Stomach (tissue), 4 donors: ENCODE results near the gene LPA.

Experiments
- POLR2A ChIP-seq, 4 donors: fragments of 450-650 bp; IDR thresholded peaks; one replicate each; pipeline ENCODE4 v1.6.1; 2016; ENCODE audit warnings: antibody characterized with exemption in 4 of 4, control low read depth in 2 of 4, mild to moderate bottlenecking in 1 of 4, moderate library complexity in 1 of 4
- TF ChIP-seq, protein P1 (sequence below), 7 experiments: fragments of 450-650 bp in 4 of 7; fragments of 200-600 bp in 3 of 7; sonication (generic) in 3 of 7; IDR thresholded peaks; one replicate each; pipeline ENCODE4 v1.5.1; 2016 to 2019; ENCODE audit warnings: antibody characterized with exemption in 7 of 7, control low read depth in 2 of 7, mild to moderate bottlenecking in 1 of 7

DNA sequence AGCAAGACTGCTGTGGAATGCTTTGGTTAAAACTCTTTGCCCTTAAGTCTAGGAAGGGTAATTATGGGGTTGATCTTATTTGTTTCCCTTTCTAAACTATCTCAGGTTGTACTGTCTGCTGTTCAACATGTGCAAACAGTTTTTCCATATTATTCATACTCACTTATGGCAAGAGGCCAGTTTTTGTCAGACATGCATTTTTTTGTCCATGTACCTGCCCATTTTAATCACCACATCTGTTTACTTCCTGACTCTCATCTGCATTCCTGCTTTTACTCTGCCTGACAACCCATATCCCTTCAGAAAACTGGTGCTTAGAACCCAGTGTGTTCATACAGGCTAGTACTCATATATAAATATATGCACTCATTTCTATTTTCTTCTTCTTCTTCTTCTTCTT is 80.3 kb downstream of the LPA start:
- TF ChIP-seq, protein P1, sequence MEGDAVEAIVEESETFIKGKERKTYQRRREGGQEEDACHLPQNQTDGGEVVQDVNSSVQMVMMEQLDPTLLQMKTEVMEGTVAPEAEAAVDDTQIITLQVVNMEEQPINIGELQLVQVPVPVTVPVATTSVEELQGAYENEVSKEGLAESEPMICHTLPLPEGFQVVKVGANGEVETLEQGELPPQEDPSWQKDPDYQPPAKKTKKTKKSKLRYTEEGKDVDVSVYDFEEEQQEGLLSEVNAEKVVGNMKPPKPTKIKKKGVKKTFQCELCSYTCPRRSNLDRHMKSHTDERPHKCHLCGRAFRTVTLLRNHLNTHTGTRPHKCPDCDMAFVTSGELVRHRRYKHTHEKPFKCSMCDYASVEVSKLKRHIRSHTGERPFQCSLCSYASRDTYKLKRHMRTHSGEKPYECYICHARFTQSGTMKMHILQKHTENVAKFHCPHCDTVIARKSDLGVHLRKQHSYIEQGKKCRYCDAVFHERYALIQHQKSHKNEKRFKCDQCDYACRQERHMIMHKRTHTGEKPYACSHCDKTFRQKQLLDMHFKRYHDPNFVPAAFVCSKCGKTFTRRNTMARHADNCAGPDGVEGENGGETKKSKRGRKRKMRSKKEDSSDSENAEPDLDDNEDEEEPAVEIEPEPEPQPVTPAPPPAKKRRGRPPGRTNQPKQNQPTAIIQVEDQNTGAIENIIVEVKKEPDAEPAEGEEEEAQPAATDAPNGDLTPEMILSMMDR (IDR thresholded peaks at IDR 0.05), result no peak
- no peak for TF ChIP-seq POLR2A (IDR thresholded peaks at IDR 0.05)
